Gastrocnemius medialis (tissue), 4 donors: ENCODE measurements around the gene RTP4. TPM values are rescaled to one million over a fixed set of nuclear protein-coding genes. Genes with fewer than 3 reads are reported as not detected.
"Not testable (repeated sequence)": the region's sequence is repeated elsewhere in the genome, so short reads cannot be mapped to it uniquely, and the experiment has no call there.

Experiments used
- ATAC-seq, 2 donors: fragments of 150-250 bp; one replicate each; pipeline ENCODE4 v1.9.1; 2016
- DNase-seq, 2 donors: peaks; one replicate each; pipeline ENCODE4 v3.0.0-alpha.2; 2019
- H3K27ac ChIP-seq, 4 donors: fragments of 200-600 bp; sonication (generic); 1 replicate in 1 of 4; 2 replicates in 3 of 4; pipeline ENCODE4 v1.5.1; 2016 to 2018; ENCODE audit warnings: mild to moderate bottlenecking in 2 of 4, moderate library complexity in 1 of 4
- H3K27me3 ChIP-seq, 3 donors: fragments of 200-600 bp; sonication (generic) in 2 of 3; 1 replicate in 1 of 3; 2 replicates in 2 of 3; pipeline versions ENCODE4 v1.5.1 to v1.6.0; 2016 to 2019; ENCODE audit warnings: mild to moderate bottlenecking in 1 of 3, moderate library complexity in 1 of 3
- H3K36me3 ChIP-seq, 2 donors: fragments of 200-600 bp; sonication (generic) in 1 of 2; one replicate each; pipeline ENCODE4 v1.5.1; 2017 to 2018
- H3K4me1 ChIP-seq, 2 donors: fragments of 200-600 bp; sonication (generic) in 1 of 2; one replicate each; pipeline ENCODE4 v1.5.1; 2016 to 2017; ENCODE audit warnings: mild to moderate bottlenecking in 2 of 2
- H3K4me3 ChIP-seq, 4 donors: fragments of 200-600 bp; sonication (generic) in 3 of 4; 1 replicate in 1 of 4; 2 replicates in 3 of 4; pipeline ENCODE4 v1.5.1; 2016 to 2019; ENCODE audit warnings: mild to moderate bottlenecking in 2 of 4
- H3K9me3 ChIP-seq, 3 donors: fragments of 200-600 bp; sonication (generic) in 2 of 3; 1 replicate in 1 of 3; 2 replicates in 2 of 3; pipeline ENCODE4 v1.5.1; 2016 to 2019
- CTCF ChIP-seq, 5 experiments: fragments of 450-650 bp in 3 of 5; fragments of 200-600 bp in 2 of 5; sonication (generic) in 2 of 5; IDR thresholded peaks in 4 of 5; conservative IDR thresholded peaks in 1 of 5; 1 replicate in 4 of 5; 2 replicates in 1 of 5; pipeline ENCODE4 v1.5.1; 2016 to 2019; ENCODE audit warnings: antibody characterized with exemption in 5 of 5, mild to moderate bottlenecking in 3 of 5, moderate library complexity in 3 of 5
- POLR2A ChIP-seq, 2 donors: fragments of 450-650 bp; IDR thresholded peaks; one replicate each; pipeline ENCODE4 v1.6.1; 2017; ENCODE audit warnings: antibody characterized with exemption in 2 of 2, mild to moderate bottlenecking in 2 of 2, moderate library complexity in 2 of 2
- in situ Hi-C, 4 donors: fragments of 200-750 bp; cut with MboI; loops; one replicate each; pipeline versions ENCODE4 v1.15.0 to v1.8.0; 2017; ENCODE audit warnings: low sequenced_read_pairs in 4 of 4
- intact Hi-C: fragments of 100-400 bp; cut with DNase I; formaldehyde crosslinking; loops from one replicate; pipeline ENCODE4 v1.15.1; 2023; ENCODE audit warnings: low total_unique reads
- total RNA-seq, 4 donors: library from RNA; depleted of rRNA; stranded (reverse); fragments of >200 nt; gene quantifications; one replicate each; pipeline versions ENCODE4 v1.1.0 to v1.2.3, GENCODE V29; 2016

RTP4 gene
- total RNA-seq, 4 donors from 2014 or later: 0.16 to 0.87 (median 0.39) TPM; not detected in 1

- H3K4me3 ChIP-seq: no peak overlapping the region
- no peaks in the 10 kb centered on the region for H3K4me1 ChIP-seq
- no peak overlapping the region for H3K27ac ChIP-seq
- in situ Hi-C loops: no loop called here
- no peak for ATAC-seq
- no peaks in the 10 kb centered on the region for H3K9me3 ChIP-seq
- intact Hi-C loops: no loop called here
- no peaks in the 10 kb centered on the region for H3K27me3 ChIP-seq
- H3K36me3 ChIP-seq: no peaks in the 10 kb centered on the region
- TF ChIP-seq CTCF (IDR thresholded peaks at IDR 0.05 in 4 of 5, conservative IDR thresholded peaks at IDR 0.05 in 1 of 5) (no peak), POLR2A (IDR thresholded peaks at IDR 0.05) (no peak)
- DNase-seq: no peak
These were observed 30.8 kb downstream of the RTP4 start for GRCh38 chr3:187398955-187399354.

- TF ChIP-seq POLR2A (IDR thresholded peaks at IDR 0.05) (no peak), CTCF (IDR thresholded peaks at IDR 0.05 in 4 of 5, conservative IDR thresholded peaks at IDR 0.05 in 1 of 5) (no peak)
- Histone ChIP-seq H3K9me3 (no peaks in the 10 kb centered on the region), H3K36me3 (no peaks in the 10 kb centered on the region), H3K27me3 (no peaks in the 10 kb centered on the region), H3K4me3 (no peak overlapping the region), H3K27ac (no peak overlapping the region), H3K4me1 (no peaks in the 10 kb centered on the region)
- in situ Hi-C loops (no loop called here), intact Hi-C loops (no loop called here)
- ATAC-seq: no peak
- DNase-seq: no peak
These were observed 32.6 kb downstream of the RTP4 start for GRCh38 chr3:187400756-187401155.

- intact Hi-C loops (no loop called here), in situ Hi-C loops (no loop called here)
- Histone ChIP-seq H3K4me1 (no peaks in the 10 kb centered on the region), H3K27ac (no peak overlapping the region), H3K9me3 (no peaks in the 10 kb centered on the region), H3K36me3 (no peaks in the 10 kb centered on the region), H3K4me3 (no peak overlapping the region), H3K27me3 (no peaks in the 10 kb centered on the region)
- no peak for ATAC-seq
- no peak for TF ChIP-seq CTCF (IDR thresholded peaks at IDR 0.05 in 4 of 5, conservative IDR thresholded peaks at IDR 0.05 in 1 of 5)
- no peak for TF ChIP-seq POLR2A (IDR thresholded peaks at IDR 0.05)
- DNase-seq: no peak
These were observed 33.7 kb downstream of the RTP4 start for GRCh38 chr3:187401856-187402255.

GRCh38 chr3:187403768-187404288, 35.6 kb downstream of the RTP4 start:
- ATAC-seq: no peak
- no peak overlapping the region for H3K4me3 ChIP-seq
- no peaks in the 10 kb centered on the region for H3K36me3 ChIP-seq
- no peak for TF ChIP-seq CTCF (IDR thresholded peaks at IDR 0.05 in 4 of 5, conservative IDR thresholded peaks at IDR 0.05 in 1 of 5)
- no peak for TF ChIP-seq POLR2A (IDR thresholded peaks at IDR 0.05)
- no peak for DNase-seq
- intact Hi-C loops (no loop called here), in situ Hi-C loops (no loop called here)
- H3K9me3 ChIP-seq: no peaks in the 10 kb centered on the region
- H3K27ac ChIP-seq: no peak overlapping the region
- no peaks in the 10 kb centered on the region for H3K4me1 ChIP-seq
- H3K27me3 ChIP-seq: no peaks in the 10 kb centered on the region

GRCh38 chr3:187406927-187407326, 38.7 kb downstream of the RTP4 start:
- DNase-seq (no peak), ATAC-seq (no peak)
- H3K4me1 ChIP-seq: no peaks in the 10 kb centered on the region
- H3K27ac ChIP-seq: no peak overlapping the region
- H3K9me3 ChIP-seq: no peaks in the 10 kb centered on the region
- TF ChIP-seq CTCF (IDR thresholded peaks at IDR 0.05 in 4 of 5, conservative IDR thresholded peaks at IDR 0.05 in 1 of 5) (no peak), POLR2A (IDR thresholded peaks at IDR 0.05) (no peak)
- peaks cover 0 to 3% (median 0%) of the 10 kb centered on the region in 3 donors for H3K27me3 ChIP-seq
- H3K36me3 ChIP-seq: no peaks in the 10 kb centered on the region
- no peak overlapping the region for H3K4me3 ChIP-seq
- in situ Hi-C loops (no loop called here), intact Hi-C loops (no loop called here)

GRCh38 chr3:187411991-187412781, 44.0 kb downstream of the RTP4 start:
- H3K27ac ChIP-seq, H3K4me3 ChIP-seq, H3K27me3 ChIP-seq, intact Hi-C loops, in situ Hi-C loops, ATAC-seq, DNase-seq, H3K36me3 ChIP-seq, H3K4me1 ChIP-seq, H3K9me3 ChIP-seq: not testable (repeated sequence)
